ENCODE measurements around the gene RNF187.

- TF ChIP-seq KLF16 (CRISPR knock-in tag; IDR thresholded peaks at IDR 0.05) (no peak), CTCF (CRISPR knock-in tag; IDR thresholded peaks at IDR 0.05) (no peak), SIN3A (IDR thresholded peaks at IDR 0.05; ENCODE audit: borderline replicate concordance, low read depth, low read length) (no peak), RXRA (CRISPR knock-in tag; IDR thresholded peaks at IDR 0.05) (no peak), SMC3 (IDR thresholded peaks at IDR 0.05; ENCODE audit: low read length) (no peak), ZNF639 (CRISPR knock-in tag; conservative IDR thresholded peaks at IDR 0.05) (no peak), POLR2A (IDR thresholded peaks at IDR 0.05; ENCODE audit: insufficient read depth in 1 of 2, low read depth in 2 of 2, low read length in 2 of 2) (no peak), MZF1 (CRISPR knock-in tag; IDR thresholded peaks at IDR 0.05; ENCODE audit: borderline replicate concordance) (no peak), HNRNPK (IDR thresholded peaks at IDR 0.05; ENCODE audit: low read depth, low read length, poor library complexity, severe bottlenecking) (no peak), JUND (CRISPR knock-in tag; IDR thresholded peaks at IDR 0.05) (no peak), SALL2 (CRISPR knock-in tag; IDR thresholded peaks at IDR 0.05) (no peak), CERS6 (CRISPR knock-in tag; IDR thresholded peaks at IDR 0.05) (no peak)
These were observed 37.0 kb upstream of the RNF187 start for GRCh38 chr1:228450200-228450599.
